WI38 (cell line): ENCODE data around the gene AXIN2.

Experiments used
- H3K4me3 ChIP-seq: 2 replicates; pipeline ENCODE4 v1.5.1; 2011; ENCODE audit warnings: low read depth, mild to moderate bottlenecking, control low read depth, low read length
- CTCF ChIP-seq: IDR thresholded peaks from 2 replicates; pipeline ENCODE4 v1.5.1; 2012; ENCODE audit warnings: low read depth, mild to moderate bottlenecking, control low read depth, low read length

Gene AXIN2

GRCh38 chr17:65564793-65565192 is 3.3 kb upstream of the AXIN2 start:
- H3K4me3 ChIP-seq, result no peak overlapping the region
- TF ChIP-seq CTCF, result no peak

GRCh38 chr17:65562206-65562531 is 721 bp upstream of the AXIN2 start:
- TF ChIP-seq CTCF, result no peak
- H3K4me3 ChIP-seq, result peak overlapping the region; percentile 74

GRCh38 chr17:65560628-65561451 is 608 bp downstream of the AXIN2 start:
- TF ChIP-seq CTCF, result no peak
- peak overlapping the region; percentile 74 for H3K4me3 ChIP-seq

GRCh38 chr17:65559804-65560627 is 1.4 kb downstream of the AXIN2 start:
- peak overlapping the region; percentile 74 for H3K4me3 ChIP-seq
- no peak for TF ChIP-seq CTCF

GRCh38 chr17:65559461-65559803 is 2.0 kb downstream of the AXIN2 start:
- H3K4me3 ChIP-seq, result peak overlapping the region; percentile 74
- no peak for TF ChIP-seq CTCF

- no peak for TF ChIP-seq CTCF
- peak overlapping the region; percentile 74 for H3K4me3 ChIP-seq
These were observed 2.6 kb downstream of the AXIN2 start for GRCh38 chr17:65558683-65559460.

- TF ChIP-seq CTCF, result no peak
- H3K4me3 ChIP-seq, result no peak overlapping the region
These were observed 3.2 kb downstream of the AXIN2 start for GRCh38 chr17:65558311-65558682.
